Gastroesophageal sphincter (tissue), 4 donors: ENCODE measurements around the gene RNF123. TPM values are rescaled to one million over a fixed set of nuclear protein-coding genes. Genes with fewer than 3 reads are reported as not detected.

ENCODE experiments used
- ATAC-seq: fragments of 150-250 bp; one replicate; pipeline ENCODE4 v1.9.1; 2016; ENCODE audit warnings: mild to moderate bottlenecking, moderate library complexity
- H3K27ac ChIP-seq, 4 donors: fragments of 200-600 bp; sonication (generic) in 3 of 4; 1 replicate in 3 of 4; 2 replicates in 1 of 4; pipeline ENCODE4 v1.5.1; 2016 to 2019
- H3K27me3 ChIP-seq: fragments of 200-600 bp; sonication (generic); one replicate; pipeline ENCODE4 v1.5.1; 2019
- H3K36me3 ChIP-seq, 2 donors: fragments of 200-600 bp; sonication (generic); one replicate each; pipeline ENCODE4 v1.5.1; 2019; ENCODE audit warnings: control low read depth in 1 of 2
- H3K4me1 ChIP-seq, 3 donors: fragments of 200-600 bp; sonication (generic); 1 replicate in 2 of 3; 2 replicates in 1 of 3; pipeline ENCODE4 v1.5.1; 2016 to 2019; ENCODE audit warnings: control low read depth in 2 of 3
- H3K4me3 ChIP-seq, 2 donors: fragments of 200-600 bp; sonication (generic); one replicate each; pipeline ENCODE4 v1.5.1; 2019; ENCODE audit warnings: mild to moderate bottlenecking in 1 of 2, moderate library complexity in 1 of 2
- H3K9me3 ChIP-seq, 3 donors: fragments of 200-600 bp; sonication (generic); one replicate each; pipeline ENCODE4 v1.5.1; 2017 to 2019; ENCODE audit warnings: control low read depth in 2 of 3
- CTCF ChIP-seq, 4 experiments: fragments of 200-600 bp in 2 of 4; fragments of 450-650 bp in 2 of 4; sonication (generic) in 1 of 4; IDR thresholded peaks; one replicate each; pipeline ENCODE4 v1.5.1; 2017 to 2019; ENCODE audit warnings: antibody characterized with exemption in 4 of 4, mild to moderate bottlenecking in 2 of 4, moderate library complexity in 2 of 4
- EP300 ChIP-seq: sonication (generic); formaldehyde crosslinking; IDR thresholded peaks from one replicate; pipeline ENCODE4 v1.6.1; 2017; ENCODE audit warnings: antibody characterized with exemption, mild to moderate bottlenecking
- POLR2A ChIP-seq, 2 donors: fragments of 450-650 bp; IDR thresholded peaks; one replicate each; pipeline ENCODE4 v1.6.1; 2017; ENCODE audit warnings: antibody characterized with exemption in 2 of 2, mild to moderate bottlenecking in 2 of 2, moderate library complexity in 1 of 2
- POLR2AphosphoS5 ChIP-seq: sonication (generic); formaldehyde crosslinking; IDR thresholded peaks from one replicate; pipeline ENCODE4 v1.6.1; 2017; ENCODE audit warnings: antibody characterized with exemption
- WGBS, 2 donors: methylation state at CpG; one replicate each; pipeline ENCODE4 v1.1.5; 2018; ENCODE audit warnings: low coverage in 1 of 2; 5-methylcytosine and 5-hydroxymethylcytosine counted together
- total RNA-seq, 4 donors: library from RNA; depleted of rRNA; stranded (reverse); fragments of >200 nt; gene quantifications; one replicate each; pipeline ENCODE4 v1.1.0, GENCODE V29; 2016

The RNF123 gene
- total RNA-seq, 4 donors from 2014 or later: 18.5 to 31.2 (median 21.8) TPM

DNA sequence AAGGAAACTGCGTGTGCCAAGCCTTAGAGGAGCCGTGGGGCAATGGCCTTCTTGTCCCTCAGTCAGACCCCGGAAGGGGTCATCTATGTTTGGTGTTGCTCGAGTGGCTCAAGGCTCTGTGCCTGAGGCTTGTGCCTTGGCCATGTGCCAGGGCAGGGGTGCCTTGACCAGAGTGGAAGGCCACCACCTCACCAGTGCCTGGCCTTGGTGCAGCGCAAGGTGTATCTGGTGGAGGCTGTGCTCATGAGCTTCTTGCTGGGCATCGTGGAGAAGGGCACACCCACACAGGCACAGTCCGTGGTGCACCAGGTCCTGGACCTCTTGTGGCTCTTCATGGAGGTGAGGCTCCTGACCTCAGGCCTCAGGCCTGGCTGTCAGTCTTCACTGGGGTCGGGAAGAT is 10.7 kb downstream of the RNF123 start:
- H3K4me3 ChIP-seq: no peak overlapping the region
- peaks cover 0 to 83% of the 10 kb centered on the region in 2 donors for H3K36me3 ChIP-seq
- H3K9me3 ChIP-seq: no peaks in the 10 kb centered on the region
- ATAC-seq: no peak
- WGBS, 2 donors: 42 to 88% methylated on average over 2 to 3 of the region's 8 CpGs
- H3K27ac ChIP-seq: no peak overlapping the region
- peaks cover 0 to 6% (median 0%) of the 10 kb centered on the region in 3 donors for H3K4me1 ChIP-seq
- no peaks in the 10 kb centered on the region for H3K27me3 ChIP-seq
- no peak for TF ChIP-seq CTCF (IDR thresholded peaks at IDR 0.05)
- TF ChIP-seq EP300: no peak
- TF ChIP-seq POLR2AphosphoS5: no peak
- TF ChIP-seq POLR2A (IDR thresholded peaks at IDR 0.05): no peak

GRCh38 chr3:49700453-49701128 is 11.2 kb downstream of the RNF123 start:
- no peaks in the 10 kb centered on the region for H3K9me3 ChIP-seq
- no peak for TF ChIP-seq POLR2AphosphoS5
- TF ChIP-seq CTCF (IDR thresholded peaks at IDR 0.05): no peak
- TF ChIP-seq EP300: no peak
- TF ChIP-seq POLR2A (IDR thresholded peaks at IDR 0.05): no peak
- H3K36me3 ChIP-seq: peaks cover 0 to 89% of the 10 kb centered on the region in 2 donors
- peaks cover 0 to 6% (median 0%) of the 10 kb centered on the region in 3 donors for H3K4me1 ChIP-seq
- no peak for ATAC-seq
- H3K27ac ChIP-seq: no peak overlapping the region
- 79% methylated on average over 5 of the region's 13 CpGs; no CpG with 5 or more reads in 1 of the 2 donors for WGBS, 2 donors
- no peaks in the 10 kb centered on the region for H3K27me3 ChIP-seq
- no peak overlapping the region for H3K4me3 ChIP-seq

DNA sequence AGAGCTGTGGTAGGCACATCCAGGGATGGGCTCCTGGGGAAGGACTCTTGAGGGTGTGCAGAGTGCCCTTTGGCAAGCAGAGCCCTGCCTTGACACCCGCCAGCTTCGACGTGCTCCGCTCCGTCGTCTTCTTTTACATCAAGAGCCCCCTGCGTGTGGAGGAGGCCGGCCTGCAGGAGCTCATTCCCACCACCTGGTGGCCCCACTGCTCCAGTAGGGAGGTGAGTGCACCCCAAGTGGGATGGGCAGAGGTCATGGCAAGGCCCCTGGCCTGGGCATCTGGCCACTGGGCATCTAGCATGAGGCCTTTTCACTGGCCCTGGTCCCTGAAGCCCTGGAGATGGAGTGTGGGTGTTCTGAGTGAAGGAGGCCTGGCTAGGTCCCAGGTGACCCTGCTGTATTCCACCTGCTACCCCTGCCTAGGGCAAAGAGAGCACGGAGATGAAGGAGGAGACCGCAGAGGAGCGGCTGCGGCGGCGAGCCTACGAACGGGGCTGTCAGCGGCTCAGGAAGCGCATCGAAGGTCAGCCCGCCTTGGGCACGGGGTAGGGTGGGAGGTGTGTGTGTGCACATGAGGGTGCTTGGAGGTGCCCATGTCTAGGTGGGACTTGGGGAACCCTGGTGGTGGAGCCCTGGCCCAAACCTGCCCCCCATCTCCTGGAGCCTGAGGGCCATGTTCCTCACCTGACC is 12.2 kb downstream of the RNF123 start:
- H3K27ac ChIP-seq: no peak overlapping the region
- no CpG with 5 or more reads among the region's 21 CpGs for whole genome bisulfite sequencing, 2 donors
- ATAC-seq: no peak
- H3K9me3 ChIP-seq: no peaks in the 10 kb centered on the region
- no peak for TF ChIP-seq POLR2AphosphoS5
- TF ChIP-seq CTCF (IDR thresholded peaks at IDR 0.05): peak in 1 of 4 experiments; percentile 50
- TF ChIP-seq EP300: no peak
- no peak for TF ChIP-seq POLR2A (IDR thresholded peaks at IDR 0.05)
- H3K4me3 ChIP-seq: no peak overlapping the region
- peaks cover 0 to 6% (median 0%) of the 10 kb centered on the region in 3 donors for H3K4me1 ChIP-seq
- H3K36me3 ChIP-seq: peaks cover 0 to 98% of the 10 kb centered on the region in 2 donors
- no peaks in the 10 kb centered on the region for H3K27me3 ChIP-seq

DNA sequence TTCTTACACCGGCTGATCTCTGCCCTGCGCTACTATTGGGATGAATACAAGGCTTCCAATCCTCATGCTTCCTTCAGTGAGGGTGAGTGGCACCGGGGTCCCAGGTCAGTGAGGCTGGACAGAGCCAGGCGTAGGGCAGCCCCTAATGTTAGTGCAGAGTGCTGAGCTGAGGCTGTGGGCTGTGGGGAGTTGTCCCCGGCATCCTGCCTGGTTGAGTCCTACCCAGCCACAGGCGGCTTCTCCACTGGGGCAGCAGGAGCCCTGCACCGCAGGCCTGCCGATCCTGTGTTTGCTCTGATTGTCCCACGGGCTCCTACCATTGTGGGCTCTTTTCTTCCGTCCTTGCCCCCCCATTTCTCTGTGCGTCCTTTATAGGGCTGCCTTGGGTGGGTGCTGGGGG is 13.3 kb downstream of the RNF123 start:
- H3K36me3 ChIP-seq: peaks cover 0 to 100% of the 10 kb centered on the region in 2 donors
- H3K4me1 ChIP-seq: peaks cover 0 to 6% (median 0%) of the 10 kb centered on the region in 3 donors
- H3K9me3 ChIP-seq: no peaks in the 10 kb centered on the region
- no peak overlapping the region for H3K27ac ChIP-seq
- ATAC-seq: no peak
- TF ChIP-seq EP300: no peak
- no peak for TF ChIP-seq CTCF (IDR thresholded peaks at IDR 0.05)
- TF ChIP-seq POLR2AphosphoS5: no peak
- TF ChIP-seq POLR2A (IDR thresholded peaks at IDR 0.05): no peak
- 90 to 100% methylated on average over 2 of the region's 11 CpGs for WGBS, 2 donors
- no peaks in the 10 kb centered on the region for H3K27me3 ChIP-seq
- no peak overlapping the region for H3K4me3 ChIP-seq
